Measurements from ENCODE around the gene HEXIM1. TPM values are rescaled to one million over a fixed set of nuclear protein-coding genes. Genes with fewer than 3 reads are reported as not detected.

The HEXIM1 gene
- total RNA-seq, 4 donors from 2014 or later, result 32.1 to 58.2 (median 45.3) TPM

- Histone ChIP-seq H3K27me3 (no peaks in the 10 kb centered on the region), H3K9me3 (no peaks in the 10 kb centered on the region), H3K4me3 (no peak overlapping the region), H3K36me3 (peaks cover 0 to 91% (median 88%) of the 10 kb centered on the region in 4 donors), H3K27ac (replicated peaks in 1 of 4) (no peak overlapping the region), H3K4me1 (peaks cover 10 to 24% (median 17%) of the 10 kb centered on the region in 4 donors)
- 94% methylated on average over 10 of the region's 10 CpGs for WGBS
- intact Hi-C loops (cut with DNase I), result no loop called here
- TF ChIP-seq POLR2AphosphoS5 (IDR thresholded peaks at IDR 0.05) (no peak), CTCF (IDR thresholded peaks at IDR 0.05) (no peak), EP300 (IDR thresholded peaks at IDR 0.05) (no peak), POLR2A (IDR thresholded peaks at IDR 0.05; ENCODE audit: low read depth) (no peak)
- no peak for DNase-seq (ENCODE audit: extremely low spot score)
Observed at GRCh38 chr17:45116434-45117016, 31.8 kb upstream of the HEXIM1 start.

DNA sequence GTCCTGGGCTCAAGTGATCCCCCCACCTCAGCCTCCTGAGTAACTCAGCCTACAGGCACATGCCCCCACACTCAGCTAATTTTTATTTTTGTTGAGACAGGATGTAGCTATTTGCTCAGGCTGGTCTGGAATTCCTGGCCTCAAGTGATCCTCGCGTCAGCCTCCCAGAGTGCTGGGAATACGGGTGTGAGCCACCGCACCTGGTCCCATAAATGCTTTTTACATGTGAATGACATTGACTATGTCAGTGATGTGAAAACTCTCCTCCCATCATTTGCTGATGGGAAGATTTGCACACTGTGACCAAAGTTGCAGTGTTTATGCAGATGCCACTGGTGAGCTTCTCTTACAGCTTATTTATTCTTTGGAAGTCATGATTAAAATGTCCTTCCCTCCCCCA lies 30.9 kb upstream of the HEXIM1 start:
- H3K4me3 ChIP-seq, result no peak overlapping the region
- H3K36me3 ChIP-seq, result peaks cover 0 to 89% (median 83%) of the 10 kb centered on the region in 4 donors
- intact Hi-C loops (cut with DNase I), result no loop called here
- H3K27ac ChIP-seq (replicated peaks in 1 of 4), result no peak overlapping the region
- TF ChIP-seq POLR2AphosphoS5 (IDR thresholded peaks at IDR 0.05), result no peak
- TF ChIP-seq EP300 (IDR thresholded peaks at IDR 0.05), result no peak
- TF ChIP-seq POLR2A (IDR thresholded peaks at IDR 0.05; ENCODE audit: low read depth), result no peak
- no peak for TF ChIP-seq CTCF (IDR thresholded peaks at IDR 0.05)
- peaks cover 2 to 23% (median 17%) of the 10 kb centered on the region in 4 donors for H3K4me1 ChIP-seq
- H3K27me3 ChIP-seq, result no peaks in the 10 kb centered on the region
- 98% methylated on average over 4 of the region's 4 CpGs for WGBS
- no peak for DNase-seq (ENCODE audit: extremely low spot score)
- H3K9me3 ChIP-seq, result no peaks in the 10 kb centered on the region

GRCh38 chr17:45117848-45118646 lies 30.2 kb upstream of the HEXIM1 start:
- no peak for DNase-seq (ENCODE audit: extremely low spot score)
- 92% methylated on average over 17 of the region's 20 CpGs for WGBS

GRCh38 chr17:45118691-45119090 lies 29.6 kb upstream of the HEXIM1 start:
- DNase-seq (ENCODE audit: extremely low spot score), result no peak
- intact Hi-C loops (cut with DNase I), result no loop called here
- Histone ChIP-seq H3K27ac (replicated peaks in 1 of 4) (no peak overlapping the region), H3K4me1 (peaks cover 5 to 35% (median 25%) of the 10 kb centered on the region in 4 donors), H3K9me3 (no peaks in the 10 kb centered on the region), H3K4me3 (no peak overlapping the region), H3K27me3 (no peaks in the 10 kb centered on the region), H3K36me3 (peaks cover 0 to 75% (median 70%) of the 10 kb centered on the region in 4 donors)
- WGBS, result 97% methylated on average over 9 of the region's 23 CpGs
- TF ChIP-seq POLR2AphosphoS5 (IDR thresholded peaks at IDR 0.05) (no peak), EP300 (IDR thresholded peaks at IDR 0.05) (no peak), CTCF (IDR thresholded peaks at IDR 0.05) (no peak), POLR2A (IDR thresholded peaks at IDR 0.05; ENCODE audit: low read depth) (no peak)

More at GRCh38 chr17:45117848-45118646, 30.2 kb upstream of the HEXIM1 start:
- intact Hi-C loops (cut with DNase I), result no loop called here
- Histone ChIP-seq H3K4me3 (no peak overlapping the region), H3K36me3 (peaks cover 0 to 82% (median 76%) of the 10 kb centered on the region in 4 donors), H3K27me3 (no peaks in the 10 kb centered on the region), H3K4me1 (peaks cover 0 to 29% (median 19%) of the 10 kb centered on the region in 4 donors), H3K27ac (replicated peaks in 1 of 4) (no peak overlapping the region), H3K9me3 (no peaks in the 10 kb centered on the region)
- TF ChIP-seq POLR2AphosphoS5 (IDR thresholded peaks at IDR 0.05), result no peak
- TF ChIP-seq EP300 (IDR thresholded peaks at IDR 0.05), result no peak
- no peak for TF ChIP-seq CTCF (IDR thresholded peaks at IDR 0.05)
